OCI-LY1 (cell line): ENCODE measurements around the gene NTF3.

Experiments
- H2AFZ ChIP-seq: fragments of 200-600 bp; sonication (generic), shearing (Covaris generic); 2 replicates; pipeline ENCODE4 v1.6.0; 2014; ENCODE audit warnings: antibody characterized with exemption, mild to moderate bottlenecking, low read length
- H3F3A ChIP-seq: fragments of 200-600 bp; sonication (generic), shearing (Covaris generic); 2 replicates; pipeline ENCODE4 v1.6.0; 2014; ENCODE audit warnings: mild to moderate bottlenecking, antibody characterized with exemption, low read length, moderate library complexity; ENCODE audit not compliant: insufficient read depth
- H3K27ac ChIP-seq: fragments of 200-600 bp; sonication (generic); 2 replicates; pipeline ENCODE4 v1.5.1; 2014; ENCODE audit warnings: low read length, mixed run types, mild to moderate bottlenecking, low read depth; ENCODE audit not compliant: poor library complexity, severe bottlenecking
- H3K27me3 ChIP-seq: fragments of 200-600 bp; sonication (generic); 2 replicates; pipeline ENCODE4 v1.6.0; 2014; ENCODE audit warnings: antibody characterized with exemption, mild to moderate bottlenecking, low read length, moderate library complexity; ENCODE audit not compliant: insufficient read depth
- H3K36me3 ChIP-seq: fragments of 200-600 bp; sonication (generic); 2 replicates; pipeline ENCODE4 v1.6.1; 2014; ENCODE audit warnings: mild to moderate bottlenecking, antibody characterized with exemption, low read length, moderate library complexity, mixed read lengths; ENCODE audit not compliant: insufficient read depth
- H3K4me1 ChIP-seq: fragments of 200-600 bp; sonication (generic); 2 replicates; pipeline ENCODE4 v1.5.1; 2014; ENCODE audit warnings: mild to moderate bottlenecking, low read length, moderate library complexity; ENCODE audit not compliant: insufficient read depth, severe bottlenecking
- H3K4me2 ChIP-seq: fragments of 200-600 bp; sonication (generic), shearing (Covaris generic); 2 replicates; pipeline ENCODE4 v1.6.1; 2014; ENCODE audit warnings: low read length
- H3K4me3 ChIP-seq: fragments of 200-600 bp; sonication (generic); 2 replicates; pipeline ENCODE4 v1.5.1; 2014; ENCODE audit warnings: low read length, low read depth, mild to moderate bottlenecking, mixed read lengths; ENCODE audit not compliant: poor library complexity, severe bottlenecking
- H3K79me2 ChIP-seq: fragments of 200-600 bp; shearing (Covaris generic); 2 replicates; pipeline ENCODE4 v1.6.1; 2016; ENCODE audit warnings: mixed run types, low read length, mixed read lengths; ENCODE audit not compliant: insufficient read depth
- H3K9ac ChIP-seq: fragments of 200-600 bp; sonication (generic), shearing (Covaris generic); 2 replicates; pipeline ENCODE4 v1.6.1; 2014; ENCODE audit warnings: mild to moderate bottlenecking, low read length, mixed read lengths
- H3K9me2 ChIP-seq: fragments of 200-600 bp; sonication (generic), shearing (Covaris generic); 2 replicates; pipeline ENCODE4 v1.6.1; 2014; ENCODE audit warnings: low read depth, mild to moderate bottlenecking, low read length, mixed read lengths
- H3K9me3 ChIP-seq: fragments of 200-600 bp; shearing (Covaris generic); 2 replicates; pipeline ENCODE4 v1.6.1; 2014; ENCODE audit warnings: low read length, mixed read lengths
- H4K20me1 ChIP-seq: fragments of 200-600 bp; sonication (generic), shearing (Covaris generic); 2 replicates; pipeline ENCODE4 v1.6.0; 2016; ENCODE audit warnings: mild to moderate bottlenecking, low read length; ENCODE audit not compliant: insufficient read depth
- EZH2 ChIP-seq: fragments of 200-600 bp; sonication (generic), shearing (Covaris generic); IDR thresholded peaks from 2 replicates; pipeline ENCODE4 v1.8.0; 2017; ENCODE audit warnings: borderline replicate concordance, mixed run types, mild to moderate bottlenecking, antibody characterized with exemption, low read length, moderate library complexity, mixed read lengths
- TF ChIP-seq, protein P1 (sequence below): fragments of 200-600 bp; sonication (generic), shearing (Covaris generic); IDR thresholded peaks from 2 replicates; pipeline ENCODE4 v1.5.1; 2017; ENCODE audit warnings: mild to moderate bottlenecking, antibody characterized with exemption, low read length, moderate library complexity, mixed read lengths

Gene NTF3

GRCh38 chr12:5473783-5474116 is 41.8 kb downstream of the NTF3 start:
- no peaks in the 10 kb centered on the region for H3K4me1 ChIP-seq
- H3K9me3 ChIP-seq: no peaks in the 10 kb centered on the region
- H3F3A ChIP-seq: no peaks in the 10 kb centered on the region
- no peak overlapping the region for H3K4me3 ChIP-seq
- TF ChIP-seq EZH2: no peak
- TF ChIP-seq, protein P1, sequence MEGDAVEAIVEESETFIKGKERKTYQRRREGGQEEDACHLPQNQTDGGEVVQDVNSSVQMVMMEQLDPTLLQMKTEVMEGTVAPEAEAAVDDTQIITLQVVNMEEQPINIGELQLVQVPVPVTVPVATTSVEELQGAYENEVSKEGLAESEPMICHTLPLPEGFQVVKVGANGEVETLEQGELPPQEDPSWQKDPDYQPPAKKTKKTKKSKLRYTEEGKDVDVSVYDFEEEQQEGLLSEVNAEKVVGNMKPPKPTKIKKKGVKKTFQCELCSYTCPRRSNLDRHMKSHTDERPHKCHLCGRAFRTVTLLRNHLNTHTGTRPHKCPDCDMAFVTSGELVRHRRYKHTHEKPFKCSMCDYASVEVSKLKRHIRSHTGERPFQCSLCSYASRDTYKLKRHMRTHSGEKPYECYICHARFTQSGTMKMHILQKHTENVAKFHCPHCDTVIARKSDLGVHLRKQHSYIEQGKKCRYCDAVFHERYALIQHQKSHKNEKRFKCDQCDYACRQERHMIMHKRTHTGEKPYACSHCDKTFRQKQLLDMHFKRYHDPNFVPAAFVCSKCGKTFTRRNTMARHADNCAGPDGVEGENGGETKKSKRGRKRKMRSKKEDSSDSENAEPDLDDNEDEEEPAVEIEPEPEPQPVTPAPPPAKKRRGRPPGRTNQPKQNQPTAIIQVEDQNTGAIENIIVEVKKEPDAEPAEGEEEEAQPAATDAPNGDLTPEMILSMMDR: no peak
- H3K4me2 ChIP-seq: no peak overlapping the region
- no peaks in the 10 kb centered on the region for H4K20me1 ChIP-seq
- no peak overlapping the region for H2AFZ ChIP-seq
- no peaks in the 10 kb centered on the region for H3K9me2 ChIP-seq
- H3K27me3 ChIP-seq: no peaks in the 10 kb centered on the region
- no peaks in the 10 kb centered on the region for H3K36me3 ChIP-seq
- H3K27ac ChIP-seq: no peak overlapping the region
- H3K79me2 ChIP-seq: no peaks in the 10 kb centered on the region
- no peak overlapping the region for H3K9ac ChIP-seq

- no peaks in the 10 kb centered on the region for H3K4me1 ChIP-seq
- no peaks in the 10 kb centered on the region for H4K20me1 ChIP-seq
- no peak overlapping the region for H3K9ac ChIP-seq
- H3F3A ChIP-seq: no peaks in the 10 kb centered on the region
- H3K9me2 ChIP-seq: no peaks in the 10 kb centered on the region
- no peak overlapping the region for H2AFZ ChIP-seq
- no peak overlapping the region for H3K4me3 ChIP-seq
- H3K9me3 ChIP-seq: no peaks in the 10 kb centered on the region
- no peaks in the 10 kb centered on the region for H3K36me3 ChIP-seq
- no peaks in the 10 kb centered on the region for H3K27me3 ChIP-seq
- TF ChIP-seq EZH2: no peak
- TF ChIP-seq, protein P1: no peak
- H3K4me2 ChIP-seq: no peak overlapping the region
- no peak overlapping the region for H3K27ac ChIP-seq
- no peaks in the 10 kb centered on the region for H3K79me2 ChIP-seq
These were observed 44.4 kb downstream of the NTF3 start for GRCh38 chr12:5476356-5476755.

DNA sequence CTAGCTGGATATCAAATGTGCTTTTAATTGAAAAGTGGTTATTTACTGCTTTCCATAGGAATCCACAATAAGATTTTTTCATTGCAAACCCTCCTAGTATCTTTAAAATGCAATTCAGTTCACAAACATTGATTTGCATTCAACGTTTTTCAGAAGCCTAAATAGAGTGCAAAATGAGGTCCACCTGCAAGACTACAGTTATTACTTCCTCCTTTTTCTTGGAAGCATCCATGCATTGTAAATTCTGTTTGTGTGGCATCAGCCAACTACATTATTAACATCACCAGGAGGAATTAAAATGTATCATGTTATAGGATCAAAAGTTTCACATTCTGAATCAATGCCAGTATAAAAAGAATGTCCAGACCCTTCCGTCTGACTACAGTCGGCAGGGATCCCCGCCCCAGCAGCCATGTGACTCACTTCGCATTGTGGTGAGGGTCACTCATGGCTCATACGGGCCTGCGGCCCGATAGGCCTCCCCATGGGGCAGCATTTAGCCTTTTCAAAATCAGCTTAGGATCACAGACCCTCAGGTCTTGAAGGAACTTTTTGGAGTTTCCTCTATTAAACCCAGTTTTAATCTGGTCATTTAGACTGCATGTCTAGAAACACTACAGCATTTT is 46.3 kb downstream of the NTF3 start:
- TF ChIP-seq, protein P1: no peak
- no peak for TF ChIP-seq EZH2
- no peak overlapping the region for H2AFZ ChIP-seq
- H3K9me2 ChIP-seq: no peaks in the 10 kb centered on the region
- H3K4me3 ChIP-seq: no peak overlapping the region
- H3K9me3 ChIP-seq: no peaks in the 10 kb centered on the region
- no peak overlapping the region for H3K27ac ChIP-seq
- no peaks in the 10 kb centered on the region for H3F3A ChIP-seq
- H3K79me2 ChIP-seq: no peaks in the 10 kb centered on the region
- no peak overlapping the region for H3K9ac ChIP-seq
- no peak overlapping the region for H3K4me2 ChIP-seq
- no peaks in the 10 kb centered on the region for H3K4me1 ChIP-seq
- H4K20me1 ChIP-seq: no peaks in the 10 kb centered on the region
- no peaks in the 10 kb centered on the region for H3K27me3 ChIP-seq
- no peaks in the 10 kb centered on the region for H3K36me3 ChIP-seq
